Measurements from ENCODE around the gene SLC35D2. TPM values are rescaled to one million over a fixed set of nuclear protein-coding genes. Genes with fewer than 3 reads are reported as not detected.
"Not testable (repeated sequence)": the region's sequence is repeated elsewhere in the genome, so short reads cannot be mapped to it uniquely, and the experiment has no call there.

The SLC35D2 gene
- total RNA-seq, 1 experiment from 2014 or later = 32.5 TPM

GRCh38 chr9:96360523-96360922 lies 23.0 kb downstream of the SLC35D2 start:
- H3K27me3 ChIP-seq (ENCODE audit: insufficient read depth, low read length); H3K27ac ChIP-seq (ENCODE audit: low read depth, low read length); RAD21 ChIA-PET (ENCODE audit: low non-redundant PET in 1 of 2, low total read pairs in 2 of 2, uncharacterized antibody in 2 of 2, unreplicated experiment in 2 of 2); H4K20me1 ChIP-seq (ENCODE audit: insufficient read depth); POLR2A ChIA-PET; H3K9me2 ChIP-seq (ENCODE audit: insufficient read depth); H3K4me3 ChIP-seq (replicated peaks in 1 of 2; ENCODE audit: low read depth in 1 of 2, low read length in 2 of 2); H3K4me2 ChIP-seq (ENCODE audit: low read length); H3K4me1 ChIP-seq (ENCODE audit: control insufficient read depth in 1 of 2, insufficient read depth in 2 of 2, low read length in 2 of 2); ATAC-seq; CTCF ChIA-PET; DNase-seq (ENCODE audit: low read depth, low spot score); H3K9ac ChIP-seq (ENCODE audit: low read length); H3K79me2 ChIP-seq (ENCODE audit: insufficient read depth, low read length); BruUV-seq (replicated peaks); intact Hi-C loops (cut with micrococcal nuclease); H2AFZ ChIP-seq (ENCODE audit: low read depth, low read length, poor library complexity, severe bottlenecking); H3K9me3 ChIP-seq (ENCODE audit: control insufficient read depth in 1 of 2, insufficient read depth in 1 of 2, low read depth in 1 of 2, low read length in 2 of 2): not testable (repeated sequence)
- H3K36me3 ChIP-seq (ENCODE audit: control insufficient read depth in 1 of 2, insufficient read depth in 2 of 2, low read length in 2 of 2) = peaks cover 2 to 18% of the 10 kb centered on the region in 2 experiments; a peak in 1 of 4 replicates

DNA sequence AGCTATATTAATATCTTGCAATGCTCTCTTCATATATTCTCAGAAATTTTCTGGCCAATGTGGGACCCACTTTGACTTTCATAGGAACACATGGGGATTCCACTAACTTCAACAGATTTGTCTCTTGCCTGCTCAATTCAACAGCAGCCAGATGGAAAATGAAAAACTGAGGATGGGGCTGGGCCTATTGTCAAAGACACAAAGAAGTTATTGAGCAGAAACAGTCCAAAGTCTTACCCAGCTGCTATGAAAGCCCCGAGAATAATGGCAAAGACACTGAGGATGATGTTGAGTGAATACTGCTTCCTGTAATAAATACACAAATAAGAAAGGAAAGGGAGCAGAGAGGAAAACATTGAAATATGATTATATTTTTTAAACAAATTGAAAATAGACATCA lies 32.6 kb downstream of the SLC35D2 start:
- intact Hi-C loops (cut with micrococcal nuclease) = no loop called here
- RAD21 ChIA-PET (ENCODE audit: low non-redundant PET in 1 of 2, low total read pairs in 2 of 2, uncharacterized antibody in 2 of 2, unreplicated experiment in 2 of 2) = no interaction called here
- Histone ChIP-seq H3K36me3 (ENCODE audit: control insufficient read depth in 1 of 2, insufficient read depth in 2 of 2, low read length in 2 of 2) (peaks cover 0 to 30% of the 10 kb centered on the region in 2 experiments; a peak in 2 of 4 replicates), H3K27ac (ENCODE audit: low read depth, low read length) (no peak overlapping the region), H3K9me3 (ENCODE audit: control insufficient read depth in 1 of 2, insufficient read depth in 1 of 2, low read depth in 1 of 2, low read length in 2 of 2) (0 out of 4 replicates have a peak, but pooled peaks cover 0 to 3% of the 10 kb centered on the region in 2 experiments), H3K79me2 (ENCODE audit: insufficient read depth, low read length) (no peaks in the 10 kb centered on the region), H2AFZ (ENCODE audit: low read depth, low read length, poor library complexity, severe bottlenecking) (no peak overlapping the region), H3K9me2 (ENCODE audit: insufficient read depth) (no peaks in the 10 kb centered on the region), H3K4me1 (ENCODE audit: control insufficient read depth in 1 of 2, insufficient read depth in 2 of 2, low read length in 2 of 2) (no peaks in the 10 kb centered on the region), H3K27me3 (ENCODE audit: insufficient read depth, low read length) (no peaks in the 10 kb centered on the region), H3K4me3 (replicated peaks in 1 of 2; ENCODE audit: low read depth in 1 of 2, low read length in 2 of 2) (no peak overlapping the region), H4K20me1 (ENCODE audit: insufficient read depth) (no peaks in the 10 kb centered on the region), H3K4me2 (ENCODE audit: low read length) (no peak overlapping the region), H3K9ac (ENCODE audit: low read length) (no peak overlapping the region)
- ATAC-seq (no peak), DNase-seq (ENCODE audit: low read depth, low spot score) (no peak)
- POLR2A ChIA-PET = no interaction called here
- TF ChIP-seq ATF3 (IDR thresholded peaks at IDR 0.05) (no peak), ZNF274 (IDR thresholded peaks at IDR 0.05; ENCODE audit: low read depth, low read length) (no peak), CEBPB (IDR thresholded peaks at IDR 0.05; ENCODE audit: low read depth) (no peak), JUND (IDR thresholded peaks at IDR 0.05) (no peak), CBX3 (IDR thresholded peaks at IDR 0.05; ENCODE audit: low read depth) (no peak), YY1 (IDR thresholded peaks at IDR 0.05; ENCODE audit: extremely low read depth, insufficient replicate concordance, low read depth, low read length) (no peak), EZH2 (IDR thresholded peaks at IDR 0.05) (no peak), SRF (IDR thresholded peaks at IDR 0.05; ENCODE audit: low read depth) (no peak), EGR1 (IDR thresholded peaks at IDR 0.05; ENCODE audit: low read depth) (no peak)
- no TSS peak for BruUV-seq (replicated peaks)
- CTCF ChIA-PET = no interaction called here
